SK-N-SH (cell line): ENCODE data around the gene MAGEA12. TPM values are rescaled to one million over a fixed set of nuclear protein-coding genes. Genes with fewer than 3 reads are reported as not detected.
"Not testable (repeated sequence)": the region's sequence is repeated elsewhere in the genome, so short reads cannot be mapped to it uniquely, and the experiment has no call there.

Experiments used
- CTCF ChIA-PET: fragments of 300-600, 350-600 bp; formaldehyde crosslinking; extraction: SDS; loops from one replicate; lab custom pipeline; 2021; lab: Yijun Ruan, JAX
- POLR2A ChIA-PET: fragments of 350-600 bp; sonication (Branson Sonifier 250); formaldehyde crosslinking; extraction: SDS; loops from one replicate; lab custom pipeline; 2020; ENCODE audit warnings: antibody characterized with exemption, inconsistent platforms; lab: Yijun Ruan, JAX
- DNase-seq: peaks from one replicate; pipeline ENCODE4 v3.0.0; 2012
- H2AFZ ChIP-seq: fragments of 200-600 bp; sonication (generic); 2 replicates; pipeline ENCODE4 v1.8.1; 2016; ENCODE audit warnings: antibody characterized with exemption, mild to moderate bottlenecking, low read depth
- H3F3A ChIP-seq: fragments of 200-600 bp; sonication (generic); replicated peaks from 2 replicates; pipeline ENCODE3; 2016; ENCODE audit warnings: antibody characterized with exemption, mild to moderate bottlenecking; ENCODE audit not compliant: insufficient read depth
- H3K27ac ChIP-seq, 2 experiments: fragments of 200-500 bp in 1 of 2; fragments of 200-600 bp in 1 of 2; sonication (Bioruptor generic) in 1 of 2; sonication (generic), shearing (Covaris generic) in 1 of 2; 2 replicates each; pipeline versions ENCODE4 v1.5.1 to v1.6.1; 2014 to 2016; ENCODE audit warnings: low read depth in 2 of 2, inconsistent platforms in 1 of 2, low read length in 1 of 2, mild to moderate bottlenecking in 1 of 2, mixed read lengths in 1 of 2
- H3K27me3 ChIP-seq: fragments of 200-600 bp; sonication (generic), shearing (Covaris generic); 2 replicates; pipeline ENCODE4 v1.6.1; 2016; ENCODE audit warnings: mixed run types; ENCODE audit not compliant: insufficient read depth
- H3K36me3 ChIP-seq, 2 experiments: fragments of 200-500 bp in 1 of 2; fragments of 200-600 bp in 1 of 2; sonication (Bioruptor generic) in 1 of 2; sonication (generic) in 1 of 2; replicated peaks in 1 of 2; 2 replicates each; pipeline versions ENCODE3 to v1.5.1; 2014 to 2016; ENCODE audit warnings: low read length in 1 of 2, mild to moderate bottlenecking in 1 of 2; ENCODE audit not compliant: insufficient read depth in 2 of 2, control insufficient read depth in 1 of 2
- H3K4me1 ChIP-seq, 2 experiments: fragments of 200-500 bp in 1 of 2; fragments of 200-600 bp in 1 of 2; sonication (Bioruptor generic) in 1 of 2; sonication (generic), shearing (Covaris generic) in 1 of 2; 2 replicates each; pipeline versions ENCODE4 v1.5.1 to v1.6.1; 2014 to 2016; ENCODE audit warnings: low read depth in 1 of 2, low read length in 1 of 2, mixed run types in 1 of 2; ENCODE audit not compliant: insufficient read depth in 2 of 2, control insufficient read depth in 1 of 2
- H3K4me2 ChIP-seq: fragments of 200-600 bp; sonication (generic), shearing (Covaris generic); 2 replicates; pipeline ENCODE4 v1.6.1; 2017; ENCODE audit warnings: mixed run types
- H3K4me3 ChIP-seq, 2 experiments: fragments of 200-500 bp in 1 of 2; fragments of 200-600 bp in 1 of 2; sonication (Bioruptor generic) in 1 of 2; sonication (generic), shearing (Covaris generic) in 1 of 2; 2 replicates each; pipeline versions ENCODE4 v1.5.1 to v1.8.1; 2014 to 2016; ENCODE audit warnings: low read depth in 2 of 2, inconsistent platforms in 1 of 2, low read length in 1 of 2, mild to moderate bottlenecking in 1 of 2, mixed read lengths in 1 of 2, moderate library complexity in 1 of 2
- H3K79me2 ChIP-seq: fragments of 200-600 bp; sonication (generic); 2 replicates; pipeline ENCODE4 v1.8.1; 2017; ENCODE audit warnings: mild to moderate bottlenecking; ENCODE audit not compliant: insufficient read depth
- H3K9ac ChIP-seq: fragments of 200-600 bp; sonication (generic); 2 replicates; pipeline ENCODE4 v1.6.1; 2017; ENCODE audit warnings: mixed run types
- H3K9me2 ChIP-seq: fragments of 200-600 bp; sonication (generic); 2 replicates; pipeline ENCODE4 v1.6.1; 2017; ENCODE audit warnings: mixed run types
- H3K9me3 ChIP-seq: fragments of 200-600 bp; sonication (generic); 2 replicates; pipeline ENCODE4 v1.6.1; 2017; ENCODE audit warnings: mixed run types, mild to moderate bottlenecking, moderate library complexity
- H4K20me1 ChIP-seq: fragments of 200-600 bp; sonication (generic); 2 replicates; pipeline ENCODE4 v1.6.1; 2017; ENCODE audit warnings: mild to moderate bottlenecking, mixed run types; ENCODE audit not compliant: insufficient read depth
- EP300 ChIP-seq, 2 experiments: IDR thresholded peaks; 2 replicates each; pipeline versions ENCODE4 v1.4.0 to v1.6.1; 2012; ENCODE audit warnings: borderline replicate concordance in 1 of 2, low read depth in 1 of 2, low read length in 1 of 2
- EZH2phosphoT487 ChIP-seq: fragments of 200-600 bp; sonication (generic); IDR thresholded peaks from 2 replicates; pipeline ENCODE4 v1.6.1; 2017; ENCODE audit warnings: low read depth, mixed run types, mild to moderate bottlenecking, antibody characterized with exemption, moderate library complexity, borderline replicate concordance
- FOSL2 ChIP-seq: IDR thresholded peaks from 2 replicates; pipeline ENCODE4 v1.4.0; 2012; ENCODE audit warnings: low read depth, mild to moderate bottlenecking, moderate library complexity, borderline replicate concordance
- FOXJ3 ChIP-seq: sonication (generic); formaldehyde crosslinking; IDR thresholded peaks from 2 replicates; pipeline ENCODE4 v1.5.1; 2020; ENCODE audit warnings: mild to moderate bottlenecking, missing genetic modification reagents
- GABPA ChIP-seq: IDR thresholded peaks from 2 replicates; pipeline ENCODE4 v1.4.0; 2012; ENCODE audit warnings: low read depth, mild to moderate bottlenecking
- GATA2 ChIP-seq: sonication (generic); formaldehyde crosslinking; IDR thresholded peaks from 2 replicates; pipeline ENCODE4 v1.5.0; 2020; ENCODE audit warnings: mild to moderate bottlenecking, missing genetic modification reagents
- IRF3 ChIP-seq: fragments of 150-350 bp; IDR thresholded peaks from 2 replicates; pipeline ENCODE4 v1.6.1; 2016; ENCODE audit warnings: mild to moderate bottlenecking, low read depth, low read length
- JUND ChIP-seq: IDR thresholded peaks from 2 replicates; pipeline ENCODE4 v1.4.0; 2012
- MEF2A ChIP-seq: IDR thresholded peaks from 2 replicates; pipeline ENCODE4 v1.4.0; 2012; ENCODE audit warnings: low read depth, borderline replicate concordance
- MXI1 ChIP-seq: IDR thresholded peaks from 2 replicates; pipeline ENCODE4 v1.6.1; 2012; ENCODE audit warnings: mild to moderate bottlenecking, low read depth, low read length, improper control_type of control experiment
- NRF1 ChIP-seq: IDR thresholded peaks from 2 replicates; pipeline ENCODE4 v1.6.1; 2012; ENCODE audit warnings: low read depth, mild to moderate bottlenecking, low read length
- PBX3 ChIP-seq: IDR thresholded peaks from 2 replicates; pipeline ENCODE4; 2012
- POLR2AphosphoS5 ChIP-seq: IDR thresholded peaks from 2 replicates; pipeline ENCODE4 v1.6.1; 2012; ENCODE audit warnings: low read depth, low read length
- RAD21 ChIP-seq: IDR thresholded peaks from 2 replicates; pipeline ENCODE4 v1.6.1; 2012; ENCODE audit warnings: mild to moderate bottlenecking, low read length
- RXRA ChIP-seq: IDR thresholded peaks from 2 replicates; pipeline ENCODE4 v1.4.0; 2012; ENCODE audit warnings: low read depth, mild to moderate bottlenecking, borderline replicate concordance
- SIN3A ChIP-seq: IDR thresholded peaks from 2 replicates; pipeline ENCODE4 v1.6.1; 2012; ENCODE audit warnings: low read depth, mild to moderate bottlenecking, low read length, moderate library complexity, borderline replicate concordance
- SMC3 ChIP-seq: IDR thresholded peaks from 2 replicates; pipeline ENCODE4 v1.6.1; 2012; ENCODE audit warnings: low read depth, low read length, improper control_type of control experiment
- USF1 ChIP-seq: IDR thresholded peaks from 2 replicates; pipeline ENCODE4 v1.4.0; 2012; ENCODE audit warnings: low read depth, borderline replicate concordance
- USF2 ChIP-seq: fragments of 150-350 bp; IDR thresholded peaks from 2 replicates; pipeline ENCODE4 v1.6.1; 2017; ENCODE audit warnings: antibody characterized with exemption, low read length, low read depth, borderline replicate concordance
- WGBS: methylation state at CpG from one replicate; pipeline ENCODE4 v1.1.6; 2017; ENCODE audit warnings: low lambda C conversion rate; 5-methylcytosine and 5-hydroxymethylcytosine counted together
- polyA plus RNA-seq, 3 experiments: library from polyadenylated mRNA; depleted of rRNA; stranded (reverse); fragments of >200 nt; gene quantifications; 2 replicates each; pipeline ENCODE4 v1.2.3, GENCODE V29; 2012

MAGEA12 gene
- polyA plus RNA-seq, 1 of the 3 experiments (the other 2 are of a cell fraction) = 81.1 TPM

GRCh38 chrX:152735860-152736511 lies 2.4 kb downstream of the MAGEA12 start:
- Histone ChIP-seq H3F3A (no peaks in the 10 kb centered on the region), H4K20me1 (no peaks in the 10 kb centered on the region), H3K27me3 (no peaks in the 10 kb centered on the region), H3K9ac (no peak overlapping the region), H3K9me2 (no peaks in the 10 kb centered on the region), H3K4me3 (no peak overlapping the region), H3K27ac (no peak overlapping the region), H2AFZ (no peak overlapping the region), H3K36me3 (peaks cover 2 to 4% of the 10 kb centered on the region in 2 experiments), H3K9me3 (no peaks in the 10 kb centered on the region), H3K4me1 (peaks cover 0 to 6% of the 10 kb centered on the region in 2 experiments; a peak in 1 of 4 replicates), H3K4me2 (no peak overlapping the region), H3K79me2 (peaks cover 46% of the 10 kb centered on the region)
- ChIA-PET POLR2A (no interaction called here), CTCF (no interaction called here)
- no peak for DNase-seq
- TF ChIP-seq GATA2 (CRISPR knock-in tag) = no peak
- TF ChIP-seq IRF3 = no peak
- TF ChIP-seq RAD21 = no peak
- 52% methylated on average over 5 of the region's 12 CpGs for WGBS

- H3F3A ChIP-seq, POLR2A ChIA-PET, H4K20me1 ChIP-seq, H3K4me2 ChIP-seq, H3K27ac ChIP-seq, H3K9ac ChIP-seq, H3K9me2 ChIP-seq, CTCF ChIA-PET, H2AFZ ChIP-seq, H3K36me3 ChIP-seq, H3K27me3 ChIP-seq, H3K4me1 ChIP-seq, DNase-seq, H3K4me3 ChIP-seq, H3K9me3 ChIP-seq: not testable (repeated sequence)
- 51% methylated on average over 10 of the region's 12 CpGs for WGBS
- peaks cover 42% of the 10 kb centered on the region for H3K79me2 ChIP-seq
Observed at GRCh38 chrX:152736528-152736927, 3.0 kb downstream of the MAGEA12 start.

GRCh38 chrX:152738560-152738959 lies 5.0 kb downstream of the MAGEA12 start:
- no peak overlapping the region for H3K4me2 ChIP-seq
- no peaks in the 10 kb centered on the region for H3K9me3 ChIP-seq
- POLR2A ChIA-PET = no interaction called here
- peaks cover 0 to 3% of the 10 kb centered on the region in 2 experiments; a peak in 1 of 4 replicates for H3K4me1 ChIP-seq
- H3K36me3 ChIP-seq = peaks cover 0 to 2% of the 10 kb centered on the region in 2 experiments
- no peak overlapping the region for H3K4me3 ChIP-seq
- no peak overlapping the region for H3K9ac ChIP-seq
- 61% methylated on average over 5 of the region's 5 CpGs for WGBS
- H3K27me3 ChIP-seq = no peaks in the 10 kb centered on the region
- H4K20me1 ChIP-seq = no peaks in the 10 kb centered on the region
- H3K79me2 ChIP-seq = peaks cover 27% of the 10 kb centered on the region
- no peak for DNase-seq
- CTCF ChIA-PET = no interaction called here
- no peak overlapping the region for H3K27ac ChIP-seq
- H2AFZ ChIP-seq = no peak overlapping the region
- no peaks in the 10 kb centered on the region for H3K9me2 ChIP-seq
- no peaks in the 10 kb centered on the region for H3F3A ChIP-seq
- TF ChIP-seq USF2 (no peak), NRF1 (no peak), FOXJ3 (CRISPR knock-in tag) (no peak), SIN3A (no peak), JUND (no peak), EP300 (IDR thresholded peaks at IDR 0.05; ENCODE audit: borderline replicate concordance in 1 of 2, low read depth in 1 of 2, low read length in 1 of 2) (no peak), PBX3 (no peak), SMC3 (no peak), MEF2A (no peak), FOSL2 (no peak), RAD21 (no peak), MXI1 (no peak), USF1 (no peak), EZH2phosphoT487 (no peak), RXRA (no peak), GABPA (no peak), POLR2AphosphoS5 (no peak)
